Panc1 (cell line): ENCODE measurements around the gene PDE6B. TPM values are rescaled to one million over a fixed set of nuclear protein-coding genes. Genes with fewer than 3 reads are reported as not detected.

Experiments
- ATAC-seq: fragments of 200-7000 bp; cut with Tn5 transposase; 2 replicates; pipeline ENCODE4 v1.9.1; 2020; ENCODE audit warnings: mild to moderate bottlenecking, moderate library complexity
- BruUV-seq: library from RNA; stranded (reverse); fragments of 400-500 nt; replicated peaks from 2 replicates; lab custom pipeline; 2021; lab: Mats Ljungman, UMichigan
- CTCF ChIA-PET: fragments of 300-600 bp; sonication (Branson Sonifier 250); formaldehyde crosslinking; loops from one replicate; lab custom pipeline; 2022; ENCODE audit warnings: antibody characterized with exemption; lab: Charles Lee
- POLR2A ChIA-PET: fragments of 300-600 bp; sonication (Branson Sonifier 250); formaldehyde crosslinking; loops from one replicate; lab custom pipeline; 2022; ENCODE audit warnings: antibody characterized with exemption; lab: Charles Lee
- DNase-seq: peaks from one replicate; pipeline ENCODE4 v3.0.0-alpha.2; 2010; ENCODE audit warnings: low read depth, low spot score
- H3K27ac ChIP-seq: 2 replicates; pipeline ENCODE4 v1.5.1; 2011; ENCODE audit warnings: mild to moderate bottlenecking, low read length, inconsistent platforms
- H3K27me3 ChIP-seq: fragments of 200-500 bp; sonication (Bioruptor generic); 2 replicates; pipeline ENCODE4 v1.6.0; 2014; ENCODE audit warnings: low read length, inconsistent platforms; ENCODE audit not compliant: control insufficient read depth, insufficient read depth
- H3K36me3 ChIP-seq: fragments of 200-500 bp; sonication (Bioruptor generic); 2 replicates; pipeline ENCODE4 v1.5.1; 2014; ENCODE audit warnings: inconsistent platforms, mild to moderate bottlenecking, low read length, moderate library complexity; ENCODE audit not compliant: control insufficient read depth, insufficient read depth
- H3K4me1 ChIP-seq: 2 replicates; pipeline ENCODE4 v1.5.1; 2011; ENCODE audit warnings: inconsistent platforms, mild to moderate bottlenecking, low read length, moderate library complexity; ENCODE audit not compliant: control insufficient read depth, insufficient read depth
- H3K4me3 ChIP-seq, 2 experiments: 2 replicates each; pipeline ENCODE4 v1.5.1; 2011 to 2012; ENCODE audit warnings: low read depth in 2 of 2, low read length in 2 of 2, mild to moderate bottlenecking in 2 of 2, inconsistent platforms in 1 of 2, moderate library complexity in 1 of 2
- H3K9me3 ChIP-seq: fragments of 200-500 bp; sonication (Bioruptor generic); 2 replicates; pipeline ENCODE4 v1.5.1; 2014; ENCODE audit warnings: low read depth, mild to moderate bottlenecking, inconsistent platforms, low read length, moderate library complexity; ENCODE audit not compliant: control insufficient read depth, insufficient read depth
- CTCF ChIP-seq: fragments of 450-650 bp; IDR thresholded peaks from 2 replicates; pipeline ENCODE4 v1.5.1; 2017; ENCODE audit warnings: mild to moderate bottlenecking
- POLR2AphosphoS5 ChIP-seq: IDR thresholded peaks from 2 replicates; pipeline ENCODE4 v1.6.1; 2012; ENCODE audit warnings: mild to moderate bottlenecking, low read depth, low read length, moderate library complexity
- REST ChIP-seq, 2 experiments: IDR thresholded peaks; 2 replicates each; pipeline ENCODE4 v1.6.1; 2011 to 2012; ENCODE audit warnings: low read depth in 2 of 2, control low read depth in 1 of 2, low read length in 1 of 2, mild to moderate bottlenecking in 1 of 2, moderate library complexity in 1 of 2; ENCODE audit not compliant: insufficient read depth in 1 of 2
- SIN3A ChIP-seq: IDR thresholded peaks from 2 replicates; pipeline ENCODE4 v1.6.1; 2012; ENCODE audit warnings: low read depth, mild to moderate bottlenecking, low read length, moderate library complexity, borderline replicate concordance; ENCODE audit not compliant: insufficient read depth
- TCF7L2 ChIP-seq: IDR thresholded peaks from 2 replicates; pipeline ENCODE4 v1.6.1; 2011; ENCODE audit warnings: mild to moderate bottlenecking, low read depth, low read length, inconsistent platforms
- in situ Hi-C: cut with HindIII; loops from 2 replicates; pipeline ENCODE4 v1.10.0; 2016; ENCODE audit warnings: low sequenced_read_pairs, low pct_unique_long_range_greater_than_20kb
- intact Hi-C: fragments of 100-400 bp; cut with micrococcal nuclease; formaldehyde crosslinking; loops from one replicate; pipeline ENCODE4 v1.10.0; 2022; ENCODE audit not compliant: unreplicated experiment
- total RNA-seq: library from RNA; stranded (reverse); gene quantifications from one replicate; pipeline ENCODE4 v1.2.1, GENCODE V29; 2021; ENCODE audit not compliant: unreplicated experiment

PDE6B gene
- total RNA-seq, 1 experiment from 2014 or later = 6.5 TPM

- Histone ChIP-seq H3K9me3 (no peaks in the 10 kb centered on the region), H3K27me3 (no peaks in the 10 kb centered on the region), H3K4me3 (no peak overlapping the region), H3K27ac (no peak overlapping the region), H3K4me1 (no peaks in the 10 kb centered on the region), H3K36me3 (no peaks in the 10 kb centered on the region)
- ATAC-seq = no peak
- TF ChIP-seq CTCF (no peak), SIN3A (no peak), REST (IDR thresholded peaks at IDR 0.05; ENCODE audit: insufficient read depth in 1 of 2, low read depth in 2 of 2, low read length in 1 of 2) (no peak)
- in situ Hi-C loops = no loop called here
- ChIA-PET POLR2A (no interaction called here), CTCF (no interaction called here)
- no TSS peak for BruUV-seq
- DNase-seq = no peak
- intact Hi-C loops = no loop called here
These were observed 34.5 kb downstream of the PDE6B start for GRCh38 chr4:659851-660250.

GRCh38 chr4:660401-660800 lies 35.0 kb downstream of the PDE6B start:
- TF ChIP-seq SIN3A (no peak), REST (IDR thresholded peaks at IDR 0.05; ENCODE audit: insufficient read depth in 1 of 2, low read depth in 2 of 2, low read length in 1 of 2) (no peak), POLR2AphosphoS5 (no peak), TCF7L2 (no peak), CTCF (no peak)
- ATAC-seq = no peak
- no peak overlapping the region for H3K27ac ChIP-seq
- H3K9me3 ChIP-seq = no peaks in the 10 kb centered on the region
- DNase-seq = no peak
- BruUV-seq = no TSS peak
- POLR2A ChIA-PET = no interaction called here
- H3K36me3 ChIP-seq = no peaks in the 10 kb centered on the region
- no peaks in the 10 kb centered on the region for H3K4me1 ChIP-seq
- intact Hi-C loops (no loop called here), in situ Hi-C loops (no loop called here)
- CTCF ChIA-PET = no interaction called here
- no peaks in the 10 kb centered on the region for H3K27me3 ChIP-seq
- no peak overlapping the region for H3K4me3 ChIP-seq
